NCI-H345 (cell line): Measurements from ENCODE around the gene OR2T3.
"Not testable (repeated sequence)": the region's sequence is repeated elsewhere in the genome, so short reads cannot be mapped to it uniquely, and the experiment has no call there.

Experiments used
- DNase-seq: peaks from one replicate; lab custom pipeline; 2025; lab: John Stamatoyannopoulos, UW

Gene OR2T3

GRCh38 chr1:248472111-248472510 is 1.0 kb upstream of the OR2T3 start:
- not testable (repeated sequence) for DNase-seq

- DNase-seq: not testable (repeated sequence)
Observed at GRCh38 chr1:248475660-248476059, 2.5 kb downstream of the OR2T3 start.

GRCh38 chr1:248481686-248482579 is 8.8 kb downstream of the OR2T3 start:
- not testable (repeated sequence) for DNase-seq

GRCh38 chr1:248488289-248488688 is 15.1 kb downstream of the OR2T3 start, which contains the start of gene OR2T5:
TSS of gene OR2T5 (plus strand) at chr1:248488589. CDS start at chr1:248488589, 0 bp downstream.
- DNase-seq: not testable (repeated sequence)

GRCh38 chr1:248496661-248497060 is 23.5 kb downstream of the OR2T3 start:
- DNase-seq: not testable (repeated sequence)

- not testable (repeated sequence) for DNase-seq
Observed at GRCh38 chr1:248500305-248501035, 27.3 kb downstream of the OR2T3 start.

GRCh38 chr1:248507773-248508172 is 34.6 kb downstream of the OR2T3 start, which contains the start of gene OR2G6:
TSS of gene OR2G6 (plus strand) at chr1:248508073. CDS start at chr1:248521647, 13,574 bp downstream.
- not testable (repeated sequence) for DNase-seq

GRCh38 chr1:248510217-248510616 is 37.1 kb downstream of the OR2T3 start:
- not testable (repeated sequence) for DNase-seq

- DNase-seq: no peak
Observed at GRCh38 chr1:248521856-248522255, 48.7 kb downstream of the OR2T3 start.
